Stimulated activated CD8-positive, alpha-beta memory T cell treated with anti-CD3 and anti-CD28 coated beads, Interleukin-7, amount 100 ng/mL, for 48 hours (primary cell): ENCODE results near the gene ILDR1.

Experiments
- DNase-seq, 2 donors: peaks; one replicate each; pipeline ENCODE4 v3.0.0-alpha.2; 2020; ENCODE audit warnings: low read depth in 1 of 2; ENCODE audit errors: extremely low read depth in 1 of 2

ILDR1 gene

GRCh38 chr3:122021037-122021436, 1.0 kb downstream of the ILDR1 start:
- DNase-seq = no peak

GRCh38 chr3:122019493-122019892, 2.6 kb downstream of the ILDR1 start:
- DNase-seq = no peak

GRCh38 chr3:122014741-122015140, 7.3 kb downstream of the ILDR1 start:
- DNase-seq = no peak

GRCh38 chr3:122013448-122013925, 8.6 kb downstream of the ILDR1 start:
- DNase-seq = no peak

GRCh38 chr3:122012821-122013220, 9.2 kb downstream of the ILDR1 start:
- DNase-seq = no peak

GRCh38 chr3:122011396-122011795, 10.7 kb downstream of the ILDR1 start:
- DNase-seq = no peak

GRCh38 chr3:122010506-122010905, 11.5 kb downstream of the ILDR1 start:
- DNase-seq = no peak

GRCh38 chr3:122008166-122008565, 13.9 kb downstream of the ILDR1 start:
- DNase-seq = no peak

- DNase-seq = no peak
These were observed 15.8 kb downstream of the ILDR1 start for GRCh38 chr3:122006267-122006666.

GRCh38 chr3:122004991-122005565, 17.0 kb downstream of the ILDR1 start:
- no peak for DNase-seq

GRCh38 chr3:122004107-122004506, 17.9 kb downstream of the ILDR1 start:
- no peak for DNase-seq

GRCh38 chr3:122003606-122004005, 18.4 kb downstream of the ILDR1 start:
- no peak for DNase-seq

GRCh38 chr3:122003112-122003511, 18.9 kb downstream of the ILDR1 start:
- no peak for DNase-seq

- no peak for DNase-seq
These were observed 19.4 kb downstream of the ILDR1 start for GRCh38 chr3:122002611-122003010.

GRCh38 chr3:122001892-122002291, 20.2 kb downstream of the ILDR1 start:
- no peak for DNase-seq

GRCh38 chr3:122000936-122001605, 21.0 kb downstream of the ILDR1 start:
- DNase-seq = no peak

- no peak for DNase-seq
These were observed 22.1 kb downstream of the ILDR1 start for GRCh38 chr3:121999931-122000330.

GRCh38 chr3:121998611-121999473, 23.2 kb downstream of the ILDR1 start:
- no peak for DNase-seq

GRCh38 chr3:121998030-121998580, 23.9 kb downstream of the ILDR1 start:
- no peak for DNase-seq

GRCh38 chr3:121997372-121997771, 24.7 kb downstream of the ILDR1 start:
- DNase-seq = no peak

GRCh38 chr3:121996441-121996840, 25.6 kb downstream of the ILDR1 start:
- DNase-seq = no peak
